GM23338 (cell line): ENCODE results near the gene PLEKHG5. TPM values are rescaled to one million over a fixed set of nuclear protein-coding genes. Genes with fewer than 3 reads are reported as not detected.

Source experiments
- ATAC-seq: fragments of 200-7000 bp; cut with Tn5 transposase; 3 replicates; pipeline ENCODE4 v1.9.1; 2020
- DNase-seq: peaks from one replicate; pipeline ENCODE4 v3.0.0-alpha.2; 2015; ENCODE audit warnings: low spot score
- H2AFZ ChIP-seq: fragments of 200-600 bp; sonication (generic); 2 replicates; pipeline ENCODE4 v1.8.0; 2016; ENCODE audit warnings: antibody characterized with exemption, mild to moderate bottlenecking, moderate library complexity
- H3F3A ChIP-seq: fragments of 200-600 bp; sonication (generic); replicated peaks from 2 replicates; pipeline ENCODE4 v1.8.0; 2017; ENCODE audit warnings: antibody characterized with exemption, mixed run types, low read depth
- H3K27ac ChIP-seq: fragments of 200-600 bp; sonication (generic); 2 replicates; pipeline ENCODE4 v1.6.1; 2016; ENCODE audit warnings: low read depth
- H3K27me3 ChIP-seq: fragments of 200-600 bp; sonication (generic); 2 replicates; pipeline ENCODE4 v1.8.0; 2016; ENCODE audit warnings: mild to moderate bottlenecking, mixed run types, moderate library complexity; ENCODE audit not compliant: insufficient read depth
- H3K36me3 ChIP-seq: fragments of 200-600 bp; sonication (generic); 2 replicates; pipeline ENCODE4 v1.8.0; 2016; ENCODE audit warnings: mild to moderate bottlenecking; ENCODE audit not compliant: insufficient read depth
- H3K4me1 ChIP-seq: fragments of 200-600 bp; sonication (generic); 2 replicates; pipeline ENCODE4 v1.8.0; 2016; ENCODE audit warnings: mild to moderate bottlenecking, moderate library complexity; ENCODE audit not compliant: insufficient read depth
- H3K4me2 ChIP-seq: fragments of 200-600 bp; sonication (generic); 2 replicates; pipeline ENCODE4 v1.7.1; 2017; ENCODE audit warnings: mixed run types
- H3K4me3 ChIP-seq: fragments of 200-600 bp; sonication (generic); 2 replicates; pipeline ENCODE4 v1.6.1; 2016; ENCODE audit warnings: mixed run types
- H3K79me2 ChIP-seq: fragments of 200-600 bp; sonication (generic); replicated peaks from 2 replicates; pipeline ENCODE4 v1.8.0; 2017; ENCODE audit warnings: mild to moderate bottlenecking; ENCODE audit not compliant: insufficient read depth
- H3K9me2 ChIP-seq: fragments of 200-600 bp; sonication (generic); 2 replicates; pipeline ENCODE4 v1.8.0; 2017; ENCODE audit not compliant: insufficient read depth
- H4K20me1 ChIP-seq: fragments of 200-600 bp; sonication (generic); replicated peaks from 2 replicates; pipeline ENCODE4 v1.8.0; 2017; ENCODE audit warnings: mild to moderate bottlenecking; ENCODE audit not compliant: insufficient read depth
- H3K27ac Mint-ChIP-seq: 2 replicates; pipeline ENCODE4 v1.8.0; 2020; ENCODE audit warnings: inconsistent platforms, mild to moderate bottlenecking, moderate library complexity, mixed read lengths
- H3K27me3 Mint-ChIP-seq: 3 replicates; pipeline ENCODE4 v1.8.0; 2022; ENCODE audit warnings: low read depth, mild to moderate bottlenecking, moderate library complexity, mixed read lengths, inconsistent platforms; ENCODE audit not compliant: insufficient read depth, poor library complexity
- H3K36me3 Mint-ChIP-seq: 3 replicates; pipeline ENCODE4 v1.8.0; 2021; ENCODE audit warnings: low read depth, mild to moderate bottlenecking, inconsistent platforms, moderate library complexity, mixed read lengths
- H3K4me1 Mint-ChIP-seq: 3 replicates; pipeline ENCODE4 v1.8.0; 2020; ENCODE audit warnings: mild to moderate bottlenecking, inconsistent platforms, mixed read lengths
- H3K4me3 Mint-ChIP-seq: 3 replicates; pipeline ENCODE4 v1.8.0; 2021; ENCODE audit warnings: moderate library complexity, mild to moderate bottlenecking, inconsistent platforms, mixed read lengths
- H3K9me3 Mint-ChIP-seq: 3 replicates; pipeline ENCODE4 v1.8.0; 2020; ENCODE audit warnings: moderate library complexity, mild to moderate bottlenecking, inconsistent platforms, mixed read lengths
- CTCF ChIP-seq, 2 experiments: fragments of 200-600 bp in 1 of 2; sonication (generic) in 1 of 2; conservative IDR thresholded peaks; 2 replicates each; pipeline versions ENCODE4 v1.5.1 to v1.6.1; 2016 to 2017; ENCODE audit warnings: antibody characterized with exemption in 2 of 2, low read depth in 2 of 2, mild to moderate bottlenecking in 2 of 2, moderate library complexity in 1 of 2
- EZH2 ChIP-seq: fragments of 200-600 bp; sonication (generic); IDR thresholded peaks from one replicate; pipeline ENCODE4 v1.8.0; 2017; ENCODE audit warnings: antibody characterized with exemption, mild to moderate bottlenecking, low read depth; ENCODE audit not compliant: unreplicated experiment
- EZH2phosphoT487 ChIP-seq: fragments of 200-600 bp; sonication (generic); IDR thresholded peaks from one replicate; pipeline ENCODE4 v1.8.1; 2018; ENCODE audit warnings: antibody characterized with exemption; ENCODE audit not compliant: unreplicated experiment
- NANOG ChIP-seq: IDR thresholded peaks from 2 replicates; pipeline ENCODE4 v1.6.1; 2016; ENCODE audit warnings: antibody characterized with exemption, borderline replicate concordance
- POLR2AphosphoS5 ChIP-seq: IDR thresholded peaks from 2 replicates; pipeline ENCODE4 v1.6.1; 2016; ENCODE audit warnings: antibody characterized with exemption, low read depth
- REST ChIP-seq: IDR thresholded peaks from one replicate; pipeline ENCODE4 v1.6.1; 2018; ENCODE audit warnings: antibody characterized with exemption; ENCODE audit not compliant: unreplicated experiment
- STAT1 ChIP-seq: IDR thresholded peaks from one replicate; pipeline ENCODE4 v1.6.1; 2016; ENCODE audit warnings: antibody characterized with exemption; ENCODE audit not compliant: unreplicated experiment
- ZNF114 ChIP-seq: fragments of 250-450 bp; sonication (Bioruptor Pico); IDR thresholded peaks from 2 replicates; pipeline ENCODE4 v1.5.0; 2020; ENCODE audit warnings: mild to moderate bottlenecking, moderate library complexity
- ZNF331 ChIP-seq: fragments of 250-450 bp; sonication (Bioruptor Pico); IDR thresholded peaks from 2 replicates; pipeline ENCODE4 v1.5.0; 2020; ENCODE audit warnings: low read depth, mild to moderate bottlenecking, moderate library complexity
- ZNF462 ChIP-seq: fragments of 250-450 bp; sonication (Bioruptor Pico); IDR thresholded peaks from 2 replicates; pipeline ENCODE4 v1.5.0; 2020; ENCODE audit warnings: mild to moderate bottlenecking, moderate library complexity
- polyA plus RNA-seq: library from polyadenylated mRNA; unstranded; fragments of >200 nt; fragmentation: Nextera tagmentation; extraction: Ambion mirVana; gene quantifications from 2 replicates; pipeline ENCODE4 v1.2.1, GENCODE V29; 2016
- total RNA-seq: library from RNA; depleted of rRNA; stranded (reverse); fragments of >200 nt; shearing (Covaris generic); gene quantifications from 2 replicates; pipeline ENCODE4 v1.2.3, GENCODE V29; 2014

Gene PLEKHG5
- total and polyA plus RNA-seq, 2 experiments from 2014 or later, result 9.0 to 26.4 TPM

GRCh38 chr1:6491480-6491962, at the start of gene PLEKHG5 (continued):
- TF ChIP-seq CTCF (conservative IDR thresholded peaks at IDR 0.05; ENCODE audit: low read depth in 2 of 2), result no peak

- no peaks in the 10 kb centered on the region for H3F3A ChIP-seq
- H3K9me3 Mint-ChIP-seq, result no peaks in the 10 kb centered on the region
- DNase-seq, result no peak
- peaks cover 50% of the 10 kb centered on the region; the same call in 2 of the 3 replicates for H3K36me3 Mint-ChIP-seq
- peaks cover 20% of the 10 kb centered on the region; the same call in 1 of the 2 replicates for H3K79me2 ChIP-seq
- H3K4me2 ChIP-seq, result no peak overlapping the region
- H3K27ac Mint-ChIP-seq, result no peak overlapping the region
- 0 out of 2 replicates have a peak overlapping the region, but pooled peaks have one; percentile 32 for H3K27ac ChIP-seq
- no peak overlapping the region for H3K4me3 ChIP-seq
- H3K36me3 ChIP-seq, result peaks cover 15% of the 10 kb centered on the region; the same call in 1 of the 2 replicates
- peaks cover 21% of the 10 kb centered on the region; the same call in 1 of the 2 replicates for H4K20me1 ChIP-seq
- no peaks in the 10 kb centered on the region for H3K27me3 ChIP-seq
- H3K9me2 ChIP-seq, result no peaks in the 10 kb centered on the region
- peaks cover 6% of the 10 kb centered on the region for H3K27me3 Mint-ChIP-seq
- no peaks in the 10 kb centered on the region for H3K4me1 ChIP-seq
- no peak overlapping the region for H3K4me3 Mint-ChIP-seq
- H3K4me1 Mint-ChIP-seq, result no peaks in the 10 kb centered on the region
- ATAC-seq, result no peak
- H2AFZ ChIP-seq, result no peak overlapping the region
- TF ChIP-seq STAT1 (no peak), EZH2 (no peak), CTCF (conservative IDR thresholded peaks at IDR 0.05; ENCODE audit: low read depth in 2 of 2) (no peak), POLR2AphosphoS5 (no peak), ZNF462 (CRISPR knock-in tag) (no peak), ZNF114 (no peak), REST (no peak), NANOG (no peak), EZH2phosphoT487 (no peak), ZNF331 (CRISPR knock-in tag) (no peak)
These were observed 47.5 kb upstream of the PLEKHG5 start for GRCh38 chr1:6538956-6539355.
